DND-41 (cell line): ENCODE results near the gene MISP3.

Source experiments
- CTCF ChIP-seq: IDR thresholded peaks from 2 replicates; pipeline ENCODE4 v1.5.1; 2012; ENCODE audit warnings: borderline replicate concordance, low read length, moderate library complexity, mild to moderate bottlenecking; ENCODE audit not compliant: poor library complexity, severe bottlenecking; ENCODE audit errors: extremely low read depth
- EZH2 ChIP-seq: IDR thresholded peaks from 3 replicates; pipeline ENCODE4 v1.6.1; 2012; ENCODE audit warnings: borderline replicate concordance, low read depth, mild to moderate bottlenecking, moderate library complexity, low read length, inconsistent platforms; ENCODE audit not compliant: severe bottlenecking

GRCh38 chr19:14063105-14063504 lies 9.5 kb upstream of the MISP3 start:
- TF ChIP-seq EZH2 (no peak), CTCF (no peak)
